HFFc6 (cell line): Measurements from ENCODE around the gene MEF2A. TPM values are rescaled to one million over a fixed set of nuclear protein-coding genes. Genes with fewer than 3 reads are reported as not detected.

Experiments used
- DNase-seq: peaks from one replicate; pipeline ENCODE4 v3.0.0-alpha.2; 2018
- H3K27ac Mint-ChIP-seq: 2 replicates; pipeline ENCODE4 v1.8.0; 2020; ENCODE audit warnings: mild to moderate bottlenecking, mixed read lengths
- H3K27me3 Mint-ChIP-seq: 2 replicates; pipeline ENCODE4 v1.8.0; 2021; ENCODE audit warnings: mild to moderate bottlenecking, moderate library complexity, mixed read lengths; ENCODE audit not compliant: insufficient read depth
- H3K36me3 Mint-ChIP-seq: 2 replicates; pipeline ENCODE4 v1.8.0; 2021; ENCODE audit warnings: low read depth, mixed read lengths
- H3K4me1 Mint-ChIP-seq: 2 replicates; pipeline ENCODE4 v1.8.0; 2020; ENCODE audit warnings: low read depth, mixed read lengths
- H3K4me3 Mint-ChIP-seq: 2 replicates; pipeline ENCODE4 v1.8.0; 2020; ENCODE audit warnings: mild to moderate bottlenecking, moderate library complexity, mixed read lengths
- H3K9me3 Mint-ChIP-seq: 2 replicates; pipeline ENCODE4 v1.8.0; 2020; ENCODE audit warnings: mild to moderate bottlenecking, mixed read lengths
- CTCF ChIP-seq: fragments of 200-600 bp; sonication (generic); IDR thresholded peaks from 2 replicates; pipeline ENCODE4 v1.5.0; 2021; ENCODE audit warnings: antibody characterized with exemption, mild to moderate bottlenecking
- total RNA-seq, 6 experiments: library from RNA; stranded (reverse); fragmentation: NEBNext Ultra II Directional; extraction: Animal tissue kit (Norgen Biotek cat#: 25700); gene quantifications; 2 replicates in 1 of 6; 3 replicates in 5 of 6; pipeline ENCODE4 v1.2.3, GENCODE V29; 2021

The MEF2A gene
- total RNA-seq, 6 experiments from 2014 or later: 22.8 to 25.8 (median 24.0) TPM

GRCh38 chr15:99592145-99592791, 26.5 kb downstream of the MEF2A start:
- H3K27me3 Mint-ChIP-seq: peaks cover 2% of the 10 kb centered on the region; the same call in 1 of the 2 replicates
- peak; percentile 46 for DNase-seq
- no peak for TF ChIP-seq CTCF
- H3K27ac Mint-ChIP-seq: peak overlapping the region; percentile 11
- H3K36me3 Mint-ChIP-seq: peaks cover 19% of the 10 kb centered on the region
- no peak overlapping the region for H3K4me3 Mint-ChIP-seq
- H3K4me1 Mint-ChIP-seq: peaks cover 16% of the 10 kb centered on the region
- no peaks in the 10 kb centered on the region for H3K9me3 Mint-ChIP-seq

GRCh38 chr15:99593070-99593469, 27.3 kb downstream of the MEF2A start:
- DNase-seq: no peak
- TF ChIP-seq CTCF: no peak
- Mint-ChIP-seq H3K27ac (no peak overlapping the region; the same call in 1 of the 2 replicates), H3K4me1 (peaks cover 16% of the 10 kb centered on the region), H3K9me3 (no peaks in the 10 kb centered on the region; the same call in 1 of the 2 replicates), H3K27me3 (peaks cover under 1% of the 10 kb centered on the region; the same call in 1 of the 2 replicates), H3K4me3 (no peak overlapping the region), H3K36me3 (peaks cover 16% of the 10 kb centered on the region)

GRCh38 chr15:99594916-99595315, 29.1 kb downstream of the MEF2A start:
- DNase-seq: no peak
- Mint-ChIP-seq H3K27me3 (no peaks in the 10 kb centered on the region), H3K4me1 (peaks cover 16% of the 10 kb centered on the region), H3K4me3 (no peak overlapping the region), H3K27ac (no peak overlapping the region), H3K36me3 (peaks cover 24% of the 10 kb centered on the region), H3K9me3 (no peaks in the 10 kb centered on the region; the same call in 1 of the 2 replicates)
- no peak for TF ChIP-seq CTCF

GRCh38 chr15:99598296-99598695, 32.5 kb downstream of the MEF2A start:
- no peaks in the 10 kb centered on the region for H3K4me1 Mint-ChIP-seq
- H3K9me3 Mint-ChIP-seq: no peaks in the 10 kb centered on the region; the same call in 1 of the 2 replicates
- peaks cover 38% of the 10 kb centered on the region for H3K36me3 Mint-ChIP-seq
- no peaks in the 10 kb centered on the region; the same call in 1 of the 2 replicates for H3K27me3 Mint-ChIP-seq
- no peak overlapping the region for H3K27ac Mint-ChIP-seq
- DNase-seq: no peak
- no peak for TF ChIP-seq CTCF
- H3K4me3 Mint-ChIP-seq: no peak overlapping the region

GRCh38 chr15:99603828-99604227, 38.0 kb downstream of the MEF2A start:
- Mint-ChIP-seq H3K9me3 (no peaks in the 10 kb centered on the region), H3K27me3 (no peaks in the 10 kb centered on the region; the same call in none of the 2 replicates), H3K27ac (peak overlapping the region; percentile 31; the same call in 1 of the 2 replicates), H3K36me3 (peaks cover 26% of the 10 kb centered on the region), H3K4me3 (no peak overlapping the region), H3K4me1 (peaks cover 28% of the 10 kb centered on the region)
- no peak for TF ChIP-seq CTCF
- DNase-seq: no peak
